LNCaP clone FGC (cell line): Measurements from ENCODE around the gene EID3.

Experiments used
- DNase-seq: peaks from one replicate; pipeline ENCODE4 v3.0.0-alpha.2; 2011; ENCODE audit warnings: low read depth
- H3K4me3 ChIP-seq: 2 replicates; pipeline ENCODE4 v1.5.1; 2011; ENCODE audit warnings: mild to moderate bottlenecking, low read depth, low read length, control low read depth
- TF ChIP-seq, protein P1 (sequence below): IDR thresholded peaks from 2 replicates; pipeline ENCODE4 v1.5.1; 2012; ENCODE audit warnings: mild to moderate bottlenecking; ENCODE audit not compliant: control insufficient read depth, insufficient read depth; ENCODE audit errors: extremely low read depth

EID3 gene

GRCh38 chr12:104313568-104314241 lies 10.2 kb downstream of the EID3 start:
- H3K4me3 ChIP-seq = no peak overlapping the region
- DNase-seq = no peak
- TF ChIP-seq, protein P1, sequence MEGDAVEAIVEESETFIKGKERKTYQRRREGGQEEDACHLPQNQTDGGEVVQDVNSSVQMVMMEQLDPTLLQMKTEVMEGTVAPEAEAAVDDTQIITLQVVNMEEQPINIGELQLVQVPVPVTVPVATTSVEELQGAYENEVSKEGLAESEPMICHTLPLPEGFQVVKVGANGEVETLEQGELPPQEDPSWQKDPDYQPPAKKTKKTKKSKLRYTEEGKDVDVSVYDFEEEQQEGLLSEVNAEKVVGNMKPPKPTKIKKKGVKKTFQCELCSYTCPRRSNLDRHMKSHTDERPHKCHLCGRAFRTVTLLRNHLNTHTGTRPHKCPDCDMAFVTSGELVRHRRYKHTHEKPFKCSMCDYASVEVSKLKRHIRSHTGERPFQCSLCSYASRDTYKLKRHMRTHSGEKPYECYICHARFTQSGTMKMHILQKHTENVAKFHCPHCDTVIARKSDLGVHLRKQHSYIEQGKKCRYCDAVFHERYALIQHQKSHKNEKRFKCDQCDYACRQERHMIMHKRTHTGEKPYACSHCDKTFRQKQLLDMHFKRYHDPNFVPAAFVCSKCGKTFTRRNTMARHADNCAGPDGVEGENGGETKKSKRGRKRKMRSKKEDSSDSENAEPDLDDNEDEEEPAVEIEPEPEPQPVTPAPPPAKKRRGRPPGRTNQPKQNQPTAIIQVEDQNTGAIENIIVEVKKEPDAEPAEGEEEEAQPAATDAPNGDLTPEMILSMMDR = no peak

GRCh38 chr12:104314242-104314614 lies 10.7 kb downstream of the EID3 start:
- H3K4me3 ChIP-seq = no peak overlapping the region
- TF ChIP-seq, protein P1 = no peak

DNA sequence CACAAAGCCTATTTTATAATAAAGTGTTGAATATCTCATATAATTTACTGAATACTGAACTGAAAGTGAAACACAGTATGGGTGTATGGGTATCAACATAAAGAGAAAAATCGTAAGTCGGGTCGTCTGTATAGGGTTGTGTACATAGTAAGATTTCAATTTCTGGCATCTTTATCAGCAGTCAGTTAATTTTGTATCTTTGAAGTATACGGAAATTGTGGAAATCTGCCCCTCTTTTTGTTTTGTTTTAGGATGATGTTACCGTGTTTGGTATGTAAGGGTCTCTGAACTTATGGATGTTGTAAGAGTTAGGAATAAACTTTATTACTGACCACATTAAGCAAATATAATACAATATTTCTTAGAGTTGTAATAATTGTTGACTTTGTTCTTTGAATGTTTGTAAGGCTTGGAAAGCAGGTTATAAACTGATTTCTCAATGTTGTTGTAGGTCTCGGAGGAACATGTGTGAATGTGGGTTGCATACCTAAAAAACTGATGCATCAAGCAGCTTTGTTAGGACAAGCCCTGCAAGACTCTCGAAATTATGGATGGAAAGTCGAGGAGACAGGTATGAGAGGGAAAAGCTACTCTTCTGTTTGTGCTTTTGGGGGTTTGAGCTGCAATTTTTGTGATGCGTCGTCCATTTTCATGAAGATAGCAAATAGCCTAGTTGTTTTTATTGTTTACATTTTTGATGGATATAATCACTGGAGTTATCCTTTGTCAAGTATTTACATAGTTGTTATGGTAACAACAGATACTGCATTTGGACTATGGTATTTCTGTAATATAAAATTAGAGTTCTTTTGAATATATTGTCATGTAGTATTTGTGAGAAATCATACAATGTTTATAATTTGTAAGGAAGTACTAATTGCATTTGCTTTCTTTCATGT lies 12.0 kb downstream of the EID3 start:
- no peak for DNase-seq
- H3K4me3 ChIP-seq = no peak overlapping the region
- TF ChIP-seq, protein P1 = no peak

More at GRCh38 chr12:104314242-104314614, 10.7 kb downstream of the EID3 start:
- no peak for DNase-seq

- DNase-seq = no peak
- H3K4me3 ChIP-seq = no peak overlapping the region
- TF ChIP-seq, protein P1 = no peak
These were observed 13.4 kb downstream of the EID3 start for GRCh38 chr12:104316936-104317335.

GRCh38 chr12:104317538-104318210 lies 14.1 kb downstream of the EID3 start:
- DNase-seq = no peak
- H3K4me3 ChIP-seq = no peak overlapping the region
- TF ChIP-seq, protein P1 = no peak

DNA sequence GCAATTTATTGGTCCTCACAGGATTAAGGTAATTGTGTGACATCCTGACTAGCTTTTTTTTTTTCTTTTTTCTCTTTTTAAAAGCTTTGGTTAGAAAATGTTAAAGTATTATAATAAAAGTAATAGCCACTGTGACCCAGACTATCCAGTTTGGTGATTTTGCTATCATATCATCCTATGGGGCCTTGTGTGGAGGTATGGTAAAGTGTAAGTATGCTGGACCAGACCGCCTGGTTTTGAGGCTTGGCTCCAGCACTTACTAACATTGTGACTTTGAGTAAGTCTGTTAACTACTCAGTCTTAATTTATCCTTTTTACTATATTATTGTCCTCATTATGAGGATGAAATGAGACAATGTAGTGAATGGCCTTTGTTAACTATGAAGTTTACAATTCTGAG lies 15.5 kb downstream of the EID3 start:
- no peak overlapping the region for H3K4me3 ChIP-seq
- DNase-seq = no peak
- TF ChIP-seq, protein P1 = no peak
